ENCODE data around the gene LMF1.

- TF ChIP-seq POLR2A (IDR thresholded peaks at IDR 0.05; ENCODE audit: low read length) = no peak
- TF ChIP-seq GATA1 (IDR thresholded peaks at IDR 0.05; ENCODE audit: low read depth, low read length) = no peak
Observed at GRCh38 chr16:930076-930475, 40.7 kb downstream of the LMF1 start.
